HEK293 (cell line): ENCODE results near the gene PSTPIP2.

ENCODE experiments used
- CTCF ChIP-seq: fragments of 450-650 bp; formaldehyde crosslinking; IDR thresholded peaks from 2 replicates; pipeline ENCODE4 v1.5.1; 2016; ENCODE audit warnings: missing biosample characterization, missing genetic modification characterization
- MYNN ChIP-seq: fragments of 450-650 bp; formaldehyde crosslinking; IDR thresholded peaks from 2 replicates; pipeline ENCODE4 v1.5.1; 2016; ENCODE audit warnings: missing biosample characterization, missing genetic modification characterization, borderline replicate concordance
- OSR2 ChIP-seq: fragments of 450-650 bp; formaldehyde crosslinking; IDR thresholded peaks from 2 replicates; pipeline ENCODE4 v1.5.1; 2016; ENCODE audit warnings: missing biosample characterization, missing genetic modification characterization
- ZFP69B ChIP-seq: fragments of 450-650 bp; formaldehyde crosslinking; IDR thresholded peaks from 2 replicates; pipeline ENCODE4 v1.5.1; 2016; ENCODE audit warnings: missing biosample characterization, missing genetic modification characterization

GRCh38 chr18:46040033-46040746 lies 31.9 kb downstream of the PSTPIP2 start:
- no peak for TF ChIP-seq MYNN
- no peak for TF ChIP-seq ZFP69B (tag by site-specific recombination)
- no peak for TF ChIP-seq OSR2 (tag by site-specific recombination)
- TF ChIP-seq CTCF (tag by site-specific recombination), result no peak
